ENCODE results near the gene POLDIP2.

Gene POLDIP2

DNA sequence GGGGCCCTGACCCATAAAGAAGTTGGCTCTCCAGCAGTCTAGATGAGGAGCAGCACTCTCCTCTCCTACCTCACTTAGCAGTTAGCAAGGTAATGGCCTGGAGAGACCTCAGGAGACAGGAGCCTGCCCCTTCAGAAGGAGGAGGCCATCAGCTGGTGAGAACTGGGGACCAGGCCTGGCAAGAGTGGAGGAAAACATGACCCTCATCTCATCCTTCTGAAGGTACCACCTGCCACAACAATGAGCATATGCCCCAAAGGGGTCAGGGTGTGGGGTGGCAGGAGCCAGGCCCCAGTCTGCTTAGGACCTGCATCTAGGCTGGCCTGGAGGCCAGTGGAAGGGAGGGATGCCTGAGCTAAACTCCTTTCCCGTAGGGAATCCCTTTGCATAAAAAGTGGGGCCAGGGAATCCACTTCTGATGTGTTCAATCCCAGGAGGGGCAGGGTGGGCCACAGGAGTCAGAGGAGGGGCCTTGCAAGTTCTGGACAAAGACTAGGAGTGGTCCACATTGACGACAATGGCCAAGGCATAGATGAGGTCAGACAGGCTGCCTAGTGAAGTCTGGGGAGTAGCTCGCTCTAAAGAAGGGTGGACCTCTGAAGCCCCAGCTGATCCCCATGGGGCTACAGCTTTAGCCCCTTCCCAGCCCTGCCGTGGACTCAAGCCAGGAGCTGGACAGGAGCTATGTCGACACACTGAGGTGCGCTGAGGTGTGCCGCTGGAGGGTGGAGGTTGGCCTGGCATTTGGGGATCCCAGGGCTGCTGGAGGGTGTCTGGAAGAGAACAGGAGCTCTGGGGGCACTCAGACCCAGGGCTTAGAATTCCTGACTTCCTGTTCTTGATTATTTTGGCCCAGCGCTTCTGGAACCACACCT lies 6.7 kb upstream of the POLDIP2 start:
- TF ChIP-seq EZH2phosphoT487 (IDR thresholded peaks at IDR 0.05; ENCODE audit: borderline replicate concordance) = no peak
- TF ChIP-seq, protein P1, sequence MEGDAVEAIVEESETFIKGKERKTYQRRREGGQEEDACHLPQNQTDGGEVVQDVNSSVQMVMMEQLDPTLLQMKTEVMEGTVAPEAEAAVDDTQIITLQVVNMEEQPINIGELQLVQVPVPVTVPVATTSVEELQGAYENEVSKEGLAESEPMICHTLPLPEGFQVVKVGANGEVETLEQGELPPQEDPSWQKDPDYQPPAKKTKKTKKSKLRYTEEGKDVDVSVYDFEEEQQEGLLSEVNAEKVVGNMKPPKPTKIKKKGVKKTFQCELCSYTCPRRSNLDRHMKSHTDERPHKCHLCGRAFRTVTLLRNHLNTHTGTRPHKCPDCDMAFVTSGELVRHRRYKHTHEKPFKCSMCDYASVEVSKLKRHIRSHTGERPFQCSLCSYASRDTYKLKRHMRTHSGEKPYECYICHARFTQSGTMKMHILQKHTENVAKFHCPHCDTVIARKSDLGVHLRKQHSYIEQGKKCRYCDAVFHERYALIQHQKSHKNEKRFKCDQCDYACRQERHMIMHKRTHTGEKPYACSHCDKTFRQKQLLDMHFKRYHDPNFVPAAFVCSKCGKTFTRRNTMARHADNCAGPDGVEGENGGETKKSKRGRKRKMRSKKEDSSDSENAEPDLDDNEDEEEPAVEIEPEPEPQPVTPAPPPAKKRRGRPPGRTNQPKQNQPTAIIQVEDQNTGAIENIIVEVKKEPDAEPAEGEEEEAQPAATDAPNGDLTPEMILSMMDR (conservative IDR thresholded peaks at IDR 0.05; ENCODE audit: low read length) = no peak
- H3K79me2 ChIP-seq (ENCODE audit: insufficient read depth, low read length) = peaks cover 2% of the 10 kb centered on the region; the same call in 1 of the 2 replicates

DNA sequence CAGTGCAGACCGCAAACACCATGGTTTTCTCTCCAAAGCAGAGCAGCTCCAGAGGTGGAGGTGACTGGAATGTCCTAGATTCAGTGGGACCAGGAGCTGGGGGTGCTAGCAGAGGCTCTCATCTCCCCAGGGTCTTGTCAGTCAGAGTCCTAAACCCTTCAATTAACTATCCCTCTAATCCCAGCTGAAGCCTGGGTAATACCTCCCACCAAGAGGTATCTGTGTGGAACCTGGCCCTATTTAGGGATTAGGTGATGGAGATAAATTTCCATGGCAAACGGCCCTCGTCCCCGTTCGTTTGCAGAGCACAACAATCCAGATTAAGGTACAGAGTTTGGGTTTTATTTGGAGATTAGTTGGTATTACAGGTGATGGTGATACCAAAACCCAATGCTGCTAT lies 5.9 kb upstream of the POLDIP2 start:
- Histone ChIP-seq H3K9ac (ENCODE audit: low read depth, low read length, poor library complexity, severe bottlenecking) (no peak overlapping the region), H2AFZ (ENCODE audit: low read length) (no peak overlapping the region), H3K4me1 (ENCODE audit: insufficient read depth, low read length, poor library complexity, severe bottlenecking) (peaks cover 7% of the 10 kb centered on the region), H3K9me3 (ENCODE audit: insufficient read depth, low read depth, low read length) (no peaks in the 10 kb centered on the region), H3F3A (ENCODE audit: low read depth) (no peaks in the 10 kb centered on the region), H3K4me2 (ENCODE audit: low read depth, low read length, poor library complexity, severe bottlenecking) (no peak overlapping the region), H3K36me3 (ENCODE audit: insufficient read depth, low read length) (peaks cover 17% of the 10 kb centered on the region; the same call in 1 of the 2 replicates), H3K4me3 (ENCODE audit: low read length, poor library complexity, severe bottlenecking) (no peak overlapping the region), H3K9me2 (replicated peaks; ENCODE audit: low read depth, low read length) (no peaks in the 10 kb centered on the region), H3K79me2 (ENCODE audit: insufficient read depth, low read length) (peaks cover 10% of the 10 kb centered on the region; the same call in 1 of the 2 replicates), H3K27me3 (ENCODE audit: insufficient read depth, low read length, poor library complexity, severe bottlenecking) (no peaks in the 10 kb centered on the region), H4K20me1 (ENCODE audit: insufficient read depth, low read length, poor library complexity, severe bottlenecking) (no peaks in the 10 kb centered on the region)
- TF ChIP-seq, protein P1 (conservative IDR thresholded peaks at IDR 0.05; ENCODE audit: low read length) = no peak
- no peak for TF ChIP-seq EZH2phosphoT487 (IDR thresholded peaks at IDR 0.05; ENCODE audit: borderline replicate concordance)

More for the DNA sequence above, 6.7 kb upstream of the POLDIP2 start:
- Histone ChIP-seq H3K4me2 (ENCODE audit: low read depth, low read length, poor library complexity, severe bottlenecking) (no peak overlapping the region), H3F3A (ENCODE audit: low read depth) (no peaks in the 10 kb centered on the region), H3K9me3 (ENCODE audit: insufficient read depth, low read depth, low read length) (no peaks in the 10 kb centered on the region), H2AFZ (ENCODE audit: low read length) (no peak overlapping the region), H3K9me2 (replicated peaks; ENCODE audit: low read depth, low read length) (no peaks in the 10 kb centered on the region), H3K4me3 (ENCODE audit: low read length, poor library complexity, severe bottlenecking) (no peak overlapping the region), H3K27me3 (ENCODE audit: insufficient read depth, low read length, poor library complexity, severe bottlenecking) (no peaks in the 10 kb centered on the region), H4K20me1 (ENCODE audit: insufficient read depth, low read length, poor library complexity, severe bottlenecking) (no peaks in the 10 kb centered on the region), H3K36me3 (ENCODE audit: insufficient read depth, low read length) (peaks cover 17% of the 10 kb centered on the region; the same call in 1 of the 2 replicates), H3K9ac (ENCODE audit: low read depth, low read length, poor library complexity, severe bottlenecking) (no peak overlapping the region), H3K4me1 (ENCODE audit: insufficient read depth, low read length, poor library complexity, severe bottlenecking) (no peaks in the 10 kb centered on the region)

DNA sequence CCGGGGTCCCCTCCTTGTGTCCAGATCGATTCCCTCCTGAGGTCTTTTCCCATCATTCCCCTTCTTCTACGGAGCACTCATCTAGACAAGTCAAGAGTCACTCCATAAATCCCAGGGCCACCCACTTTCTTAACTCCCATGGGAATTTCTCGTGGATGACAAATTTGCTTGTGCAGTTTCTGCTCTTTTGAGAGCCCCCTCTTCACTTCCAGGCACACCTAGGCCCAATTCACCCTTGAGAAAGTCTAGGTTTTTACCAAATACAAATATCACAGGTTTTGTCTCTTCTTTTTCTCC lies 522 bp upstream of the POLDIP2 start:
- peak overlapping the region; percentile 96 for H3K9ac ChIP-seq (ENCODE audit: low read depth, low read length, poor library complexity, severe bottlenecking)
- peaks cover 19% of the 10 kb centered on the region; the same call in 1 of the 2 replicates for H3K36me3 ChIP-seq (ENCODE audit: insufficient read depth, low read length)

More for the DNA sequence above, 522 bp upstream of the POLDIP2 start:
- no peaks in the 10 kb centered on the region for H3K9me2 ChIP-seq (replicated peaks; ENCODE audit: low read depth, low read length)
- H3K4me1 ChIP-seq (ENCODE audit: insufficient read depth, low read length, poor library complexity, severe bottlenecking) = peaks cover 26% of the 10 kb centered on the region
- TF ChIP-seq, protein P1 (conservative IDR thresholded peaks at IDR 0.05; ENCODE audit: low read length) = no peak
- TF ChIP-seq EZH2phosphoT487 (IDR thresholded peaks at IDR 0.05; ENCODE audit: borderline replicate concordance) = no peak
- H2AFZ ChIP-seq (ENCODE audit: low read length) = peak overlapping the region; percentile 81
- H4K20me1 ChIP-seq (ENCODE audit: insufficient read depth, low read length, poor library complexity, severe bottlenecking) = peaks cover 5% of the 10 kb centered on the region
- H3K9me3 ChIP-seq (ENCODE audit: insufficient read depth, low read depth, low read length) = no peaks in the 10 kb centered on the region
- peaks cover 40% of the 10 kb centered on the region for H3K79me2 ChIP-seq (ENCODE audit: insufficient read depth, low read length)
- H3K4me3 ChIP-seq (ENCODE audit: low read length, poor library complexity, severe bottlenecking) = peak overlapping the region; percentile 81
- no peaks in the 10 kb centered on the region for H3F3A ChIP-seq (ENCODE audit: low read depth)
- peak overlapping the region; percentile 96 for H3K4me2 ChIP-seq (ENCODE audit: low read depth, low read length, poor library complexity, severe bottlenecking)
- no peaks in the 10 kb centered on the region for H3K27me3 ChIP-seq (ENCODE audit: insufficient read depth, low read length, poor library complexity, severe bottlenecking)
